Activated gamma-delta T cell treated with Interleukin-2 at 50 U/mL for 16 hours (primary cell): ENCODE results near the gene PFKP.

Experiments
- DNase-seq: peaks from one replicate; pipeline ENCODE4 v3.0.0-alpha.2; 2020

PFKP gene

GRCh38 chr10:3067118-3067858 lies at the start of gene PFKP:
PFKP (plus strand) TSS chr10:3067548; CDS start chr10:3067596, 48 bp downstream.
- DNase-seq, result peak; percentile 40

- DNase-seq, result no peak
These were observed 49.1 kb upstream of the PFKP start for GRCh38 chr10:3018247-3018646.

- DNase-seq, result no peak
These were observed 47.0 kb upstream of the PFKP start for GRCh38 chr10:3020311-3020710.

GRCh38 chr10:3020881-3021280 lies 46.5 kb upstream of the PFKP start:
- DNase-seq, result no peak

- DNase-seq, result no peak
These were observed 45.3 kb upstream of the PFKP start for GRCh38 chr10:3022027-3022426.

- no peak for DNase-seq
These were observed 43.5 kb upstream of the PFKP start for GRCh38 chr10:3023892-3024291.

- DNase-seq, result no peak
These were observed 42.2 kb upstream of the PFKP start for GRCh38 chr10:3025026-3025683.

GRCh38 chr10:3027866-3028265 lies 39.5 kb upstream of the PFKP start:
- DNase-seq, result no peak

- DNase-seq, result no peak
These were observed 38.9 kb upstream of the PFKP start for GRCh38 chr10:3028441-3028840.

- no peak for DNase-seq
These were observed 36.6 kb upstream of the PFKP start for GRCh38 chr10:3030765-3031164.

GRCh38 chr10:3031490-3031889 lies 35.9 kb upstream of the PFKP start:
- no peak for DNase-seq

- no peak for DNase-seq
These were observed 33.4 kb upstream of the PFKP start for GRCh38 chr10:3033925-3034324.

- DNase-seq, result no peak
These were observed 32.7 kb upstream of the PFKP start for GRCh38 chr10:3034616-3035015.

- no peak for DNase-seq
These were observed 31.0 kb upstream of the PFKP start for GRCh38 chr10:3036155-3037021.

GRCh38 chr10:3037182-3037581 lies 30.2 kb upstream of the PFKP start:
- no peak for DNase-seq

- no peak for DNase-seq
These were observed 27.3 kb upstream of the PFKP start for GRCh38 chr10:3040069-3040468.

GRCh38 chr10:3042589-3042988 lies 24.8 kb upstream of the PFKP start:
- DNase-seq, result no peak

GRCh38 chr10:3043512-3044368 lies 23.6 kb upstream of the PFKP start:
- peak; percentile 22 for DNase-seq

GRCh38 chr10:3045471-3046209 lies 21.7 kb upstream of the PFKP start:
- no peak for DNase-seq

GRCh38 chr10:3046210-3046779 lies 21.1 kb upstream of the PFKP start:
- DNase-seq, result no peak

GRCh38 chr10:3046981-3047547 lies 20.3 kb upstream of the PFKP start:
- DNase-seq, result no peak
